Measurements from ENCODE around the gene TEX44.

GRCh38 chr2:231601356-231602229 is 8.9 kb downstream of the TEX44 start:
- TF ChIP-seq, protein P1, sequence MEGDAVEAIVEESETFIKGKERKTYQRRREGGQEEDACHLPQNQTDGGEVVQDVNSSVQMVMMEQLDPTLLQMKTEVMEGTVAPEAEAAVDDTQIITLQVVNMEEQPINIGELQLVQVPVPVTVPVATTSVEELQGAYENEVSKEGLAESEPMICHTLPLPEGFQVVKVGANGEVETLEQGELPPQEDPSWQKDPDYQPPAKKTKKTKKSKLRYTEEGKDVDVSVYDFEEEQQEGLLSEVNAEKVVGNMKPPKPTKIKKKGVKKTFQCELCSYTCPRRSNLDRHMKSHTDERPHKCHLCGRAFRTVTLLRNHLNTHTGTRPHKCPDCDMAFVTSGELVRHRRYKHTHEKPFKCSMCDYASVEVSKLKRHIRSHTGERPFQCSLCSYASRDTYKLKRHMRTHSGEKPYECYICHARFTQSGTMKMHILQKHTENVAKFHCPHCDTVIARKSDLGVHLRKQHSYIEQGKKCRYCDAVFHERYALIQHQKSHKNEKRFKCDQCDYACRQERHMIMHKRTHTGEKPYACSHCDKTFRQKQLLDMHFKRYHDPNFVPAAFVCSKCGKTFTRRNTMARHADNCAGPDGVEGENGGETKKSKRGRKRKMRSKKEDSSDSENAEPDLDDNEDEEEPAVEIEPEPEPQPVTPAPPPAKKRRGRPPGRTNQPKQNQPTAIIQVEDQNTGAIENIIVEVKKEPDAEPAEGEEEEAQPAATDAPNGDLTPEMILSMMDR (IDR thresholded peaks at IDR 0.05), result peak; percentile 53 to 85 (median 82)
- TF ChIP-seq POLR2A (IDR thresholded peaks at IDR 0.05), result no peak
